Keratinocyte (primary cell): ENCODE data around the gene PTCH2. TPM values are rescaled to one million over a fixed set of nuclear protein-coding genes. Genes with fewer than 3 reads are reported as not detected.

Experiments used
- DNase-seq: peaks from one replicate; pipeline ENCODE4 v3.0.0-alpha.2; 2011; ENCODE audit warnings: low read depth, missing footprints, low spot score
- FAIRE-seq: peaks from 2 replicates; lab custom pipeline; 2011; peaks lifted over from hg19 to GRCh38; lab: Jason Lieb, UNC
- H2AFZ ChIP-seq: 2 replicates; pipeline ENCODE4 v1.6.0; 2012; ENCODE audit warnings: low read length, control low read depth, inconsistent platforms; ENCODE audit not compliant: control insufficient read depth
- H3K27ac ChIP-seq: 2 replicates; pipeline ENCODE4 v1.5.1; 2011; ENCODE audit warnings: low read length; ENCODE audit not compliant: control insufficient read depth, insufficient read depth
- H3K27me3 ChIP-seq: 3 replicates; pipeline ENCODE4 v1.6.0; 2011; ENCODE audit warnings: low read length; ENCODE audit not compliant: control insufficient read depth, insufficient read depth; ENCODE audit errors: extremely low read depth
- H3K36me3 ChIP-seq, 2 experiments: 2 replicates in 1 of 2; 3 replicates in 1 of 2; pipeline ENCODE4 v1.5.1; 2011; ENCODE audit warnings: low read length in 2 of 2, mild to moderate bottlenecking in 1 of 2; ENCODE audit not compliant: control insufficient read depth in 2 of 2, insufficient read depth in 2 of 2; ENCODE audit errors: extremely low read depth in 1 of 2
- H3K4me1 ChIP-seq: 3 replicates; pipeline ENCODE4 v1.5.1; 2011; ENCODE audit warnings: low read length; ENCODE audit not compliant: control insufficient read depth, insufficient read depth; ENCODE audit errors: extremely low read depth
- H3K4me2 ChIP-seq: 3 replicates; pipeline ENCODE4 v1.6.0; 2011; ENCODE audit warnings: low read depth, low read length; ENCODE audit not compliant: control insufficient read depth, insufficient read depth; ENCODE audit errors: extremely low read depth
- H3K4me3 ChIP-seq, 3 experiments: fragments of 200-600 bp in 1 of 3; sonication (generic) in 1 of 3; 2 replicates in 2 of 3; 3 replicates in 1 of 3; pipeline ENCODE4 v1.5.1; 2011 to 2016; ENCODE audit warnings: low read length in 3 of 3, mild to moderate bottlenecking in 3 of 3, control low read depth in 2 of 3, inconsistent platforms in 1 of 3, low read depth in 1 of 3, mixed read lengths in 1 of 3, mixed run types in 1 of 3, moderate library complexity in 1 of 3; ENCODE audit not compliant: control insufficient read depth in 2 of 3, insufficient read depth in 2 of 3; ENCODE audit errors: extremely low read depth in 1 of 3
- H3K79me2 ChIP-seq: 2 replicates; pipeline ENCODE4 v1.6.0; 2012; ENCODE audit warnings: low read length; ENCODE audit not compliant: control insufficient read depth, insufficient read depth
- H3K9ac ChIP-seq: 3 replicates; pipeline ENCODE4 v1.6.0; 2011; ENCODE audit warnings: low read length; ENCODE audit not compliant: control insufficient read depth, insufficient read depth; ENCODE audit errors: extremely low read depth
- H3K9me1 ChIP-seq: 3 replicates; pipeline ENCODE4 v1.6.0; 2011; ENCODE audit warnings: low read length; ENCODE audit not compliant: control insufficient read depth, insufficient read depth; ENCODE audit errors: extremely low read depth
- H3K9me3 ChIP-seq: 2 replicates; pipeline ENCODE4 v1.5.1; 2012; ENCODE audit warnings: low read depth, low read length; ENCODE audit not compliant: control insufficient read depth
- H4K20me1 ChIP-seq: 3 replicates; pipeline ENCODE4 v1.6.0; 2011; ENCODE audit warnings: low read length; ENCODE audit not compliant: control insufficient read depth, insufficient read depth; ENCODE audit errors: extremely low read depth
- CTCF ChIP-seq, 3 experiments: IDR thresholded peaks in 1 of 3; conservative IDR thresholded peaks in 1 of 3; optimal IDR thresholded peaks in 1 of 3; 2 replicates in 2 of 3; 3 replicates in 1 of 3; pipeline versions ENCODE3 to v1.5.1; 2011; ENCODE audit warnings: low read length in 3 of 3, mild to moderate bottlenecking in 3 of 3, moderate library complexity in 2 of 3, control low read depth in 1 of 3, inconsistent platforms in 1 of 3; ENCODE audit not compliant: insufficient read depth in 2 of 3; ENCODE audit errors: extremely low read depth in 1 of 3
- EZH2 ChIP-seq: IDR thresholded peaks from one replicate; pipeline ENCODE4 v1.6.1; 2012; ENCODE audit warnings: inconsistent platforms, mild to moderate bottlenecking, low read length, moderate library complexity
- dilution Hi-C: fragments of 300-500 bp; cut with MboI; formaldehyde crosslinking; loops from one replicate; pipeline ENCODE4 v1.7.0; 2020; ENCODE audit warnings: low sequenced_read_pairs; ENCODE audit not compliant: extremely low pct_ligation_motif_present
- polyA plus RNA-seq, 5 experiments: library from polyadenylated mRNA; depleted of rRNA in 3 of 5; stranded (reverse) in 3 of 5; stranded (forward) in 1 of 5; unstranded in 1 of 5; fragments of >200 nt; gene quantifications; 1 replicate in 1 of 5; 2 replicates in 3 of 5; 3 replicates in 1 of 5; pipeline versions ENCODE4 v1.2.1 to v1.2.3, GENCODE V29; 2011 to 2012; ENCODE audit warnings: missing spikeins in 2 of 5, low read depth in 1 of 5, low replicate concordance in 1 of 5

PTCH2 gene
- polyA plus RNA-seq, 1 donor (not counting 4 experiments of a cell fraction or from before 2014, with no cell fraction given), result 0.01 TPM

- H3K9me3 ChIP-seq, result no peaks in the 10 kb centered on the region
Measured at GRCh38 chr1:44847845-44848244, 4.8 kb upstream of the PTCH2 start.

GRCh38 chr1:44846985-44847384 is 3.9 kb upstream of the PTCH2 start:
- dilution Hi-C loops, result no loop called here
- no peak overlapping the region for H3K4me3 ChIP-seq
- no peaks in the 10 kb centered on the region for H3K79me2 ChIP-seq
- H3K9me1 ChIP-seq, result no peaks in the 10 kb centered on the region
- H2AFZ ChIP-seq, result no peak overlapping the region
- no peaks in the 10 kb centered on the region for H3K36me3 ChIP-seq
- peaks cover 10% of the 10 kb centered on the region for H3K4me1 ChIP-seq
- H4K20me1 ChIP-seq, result no peaks in the 10 kb centered on the region
- no peaks in the 10 kb centered on the region for H3K9me3 ChIP-seq
- H3K27me3 ChIP-seq, result no peaks in the 10 kb centered on the region
- H3K9ac ChIP-seq, result no peak overlapping the region
- FAIRE-seq (no peak), DNase-seq (no peak)
- TF ChIP-seq EZH2 (no peak), CTCF (optimal IDR thresholded peaks at IDR 0.05 in 1 of 3, IDR thresholded peaks at IDR 0.05 in 1 of 3, conservative IDR thresholded peaks at IDR 0.05 in 1 of 3; ENCODE audit: extremely low read depth in 1 of 3, insufficient read depth in 2 of 3, low read length in 3 of 3) (no peak)
- H3K4me2 ChIP-seq, result no peak overlapping the region
- H3K27ac ChIP-seq, result no peak overlapping the region

More at GRCh38 chr1:44847845-44848244, 4.8 kb upstream of the PTCH2 start:
- dilution Hi-C loops, result no loop called here
- H3K4me2 ChIP-seq, result no peak overlapping the region
- H3K9me1 ChIP-seq, result no peaks in the 10 kb centered on the region
- H4K20me1 ChIP-seq, result no peaks in the 10 kb centered on the region
- no peaks in the 10 kb centered on the region for H3K79me2 ChIP-seq
- no peak for FAIRE-seq
- H2AFZ ChIP-seq, result no peak overlapping the region
- no peak for TF ChIP-seq CTCF (optimal IDR thresholded peaks at IDR 0.05 in 1 of 3, IDR thresholded peaks at IDR 0.05 in 1 of 3, conservative IDR thresholded peaks at IDR 0.05 in 1 of 3; ENCODE audit: extremely low read depth in 1 of 3, insufficient read depth in 2 of 3, low read length in 3 of 3)
- TF ChIP-seq EZH2, result no peak
- no peaks in the 10 kb centered on the region for H3K36me3 ChIP-seq
- DNase-seq, result no peak
- no peak overlapping the region for H3K27ac ChIP-seq
- no peaks in the 10 kb centered on the region for H3K27me3 ChIP-seq
- peaks cover 7% of the 10 kb centered on the region for H3K4me1 ChIP-seq
- H3K9ac ChIP-seq, result no peak overlapping the region
- H3K4me3 ChIP-seq, result no peak overlapping the region
